Measurements from ENCODE around the gene MOCS1.

Gene MOCS1

DNA sequence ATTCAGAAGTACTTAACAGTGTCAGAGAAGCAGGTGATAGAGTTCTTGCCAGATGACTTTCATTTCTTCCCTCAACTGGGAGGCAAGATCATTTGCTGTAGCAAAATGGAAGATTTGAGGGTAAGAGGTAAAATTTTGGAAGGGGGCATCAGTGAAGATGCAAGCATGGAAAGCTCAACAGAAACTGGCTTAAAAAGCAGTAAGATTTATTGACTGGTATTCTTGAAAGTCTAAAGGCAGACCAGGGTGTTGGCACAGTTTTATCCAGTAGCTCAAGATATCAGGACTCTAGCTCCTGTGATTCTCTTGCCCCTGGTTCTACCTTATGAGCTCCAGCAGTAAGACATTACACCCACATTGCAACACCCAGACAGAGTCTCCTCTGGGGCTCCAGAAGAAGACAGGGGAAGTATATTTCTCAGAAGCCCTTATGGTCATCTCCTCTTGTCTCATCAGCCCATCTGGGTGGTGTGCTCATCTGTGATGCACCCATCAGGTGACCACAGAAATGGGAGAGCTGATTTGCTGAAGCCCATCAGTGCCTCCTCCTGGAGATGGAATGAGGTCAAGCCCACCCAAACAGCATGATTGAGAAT is 16.0 kb upstream of the MOCS1 start:
- H3K9me3 ChIP-seq (ENCODE audit: control insufficient read depth, low read length) = no peaks in the 10 kb centered on the region
- H3K4me3 ChIP-seq (ENCODE audit: extremely low read depth, insufficient read depth, low read length, poor library complexity, severe bottlenecking) = no peak overlapping the region
- no peaks in the 10 kb centered on the region for H3K36me3 ChIP-seq (ENCODE audit: control insufficient read depth, insufficient read depth, low read length)
- H3K4me1 ChIP-seq (ENCODE audit: control insufficient read depth, insufficient read depth, low read length, poor library complexity, severe bottlenecking) = no peaks in the 10 kb centered on the region
- H3K27ac ChIP-seq (ENCODE audit: low read depth, low read length, severe bottlenecking) = no peak overlapping the region

DNA sequence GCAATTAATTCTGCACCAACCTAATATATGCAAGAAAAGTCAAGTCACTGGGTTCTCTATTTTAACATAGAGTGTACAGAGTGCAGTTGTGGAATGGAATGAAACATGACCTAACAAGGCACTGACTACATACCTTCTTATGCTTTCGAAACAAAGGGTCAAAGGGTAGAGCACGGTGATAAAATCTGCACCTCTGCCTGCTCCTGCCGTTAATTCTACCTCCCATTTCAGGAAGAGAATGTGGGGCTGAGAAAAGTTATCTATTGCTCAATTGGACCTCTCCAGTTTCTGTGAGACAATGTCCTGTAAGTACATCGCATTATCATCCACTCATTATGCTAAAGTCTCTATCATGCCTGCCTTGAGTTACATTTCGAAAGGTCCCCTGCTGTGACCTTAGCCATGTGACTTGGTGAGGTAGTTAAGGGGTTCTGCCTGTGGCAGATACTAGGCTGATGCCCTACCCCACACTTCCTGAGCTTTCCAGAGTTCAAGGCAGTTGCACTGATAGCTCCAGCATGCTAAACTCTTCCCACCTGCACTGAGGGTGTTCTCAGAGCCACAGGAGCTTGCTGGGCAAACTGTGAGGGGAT is 14.0 kb upstream of the MOCS1 start:
- Histone ChIP-seq H3K4me3 (ENCODE audit: extremely low read depth, insufficient read depth, low read length, poor library complexity, severe bottlenecking) (no peak overlapping the region), H3K36me3 (ENCODE audit: control insufficient read depth, insufficient read depth, low read length) (no peaks in the 10 kb centered on the region), H3K4me1 (ENCODE audit: control insufficient read depth, insufficient read depth, low read length, poor library complexity, severe bottlenecking) (no peaks in the 10 kb centered on the region), H3K9me3 (ENCODE audit: control insufficient read depth, low read length) (no peaks in the 10 kb centered on the region), H3K27ac (ENCODE audit: low read depth, low read length, severe bottlenecking) (no peak overlapping the region)
- no CpG with 5 or more reads among the region's 5 CpGs for WGBS, 2 experiments (ENCODE audit: insufficient coverage in 2 of 2)

DNA sequence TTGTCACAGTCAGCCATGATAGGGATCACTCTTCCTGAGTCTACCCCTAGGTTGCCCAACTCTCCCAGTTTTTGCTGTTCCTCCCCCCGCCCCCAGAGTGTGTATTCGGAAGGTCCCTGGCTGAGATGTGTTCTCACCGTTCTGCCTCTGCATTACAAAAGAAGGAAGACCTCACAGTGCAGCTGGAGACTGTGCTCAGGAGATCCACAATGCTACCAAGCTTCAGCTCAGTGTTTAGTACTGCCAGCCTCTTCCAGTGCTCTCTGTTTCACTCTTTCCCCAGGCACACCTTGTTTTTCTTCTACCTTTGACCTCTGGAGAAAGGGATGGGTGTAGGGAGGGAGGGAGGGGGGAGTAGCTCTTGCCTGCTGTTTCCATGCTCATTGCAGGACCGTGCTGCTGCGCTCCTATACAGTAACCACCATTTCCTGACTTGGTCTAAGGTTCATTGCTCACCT is 13.4 kb upstream of the MOCS1 start:
- no peaks in the 10 kb centered on the region for H3K36me3 ChIP-seq (ENCODE audit: control insufficient read depth, insufficient read depth, low read length)
- no peaks in the 10 kb centered on the region for H3K4me1 ChIP-seq (ENCODE audit: control insufficient read depth, insufficient read depth, low read length, poor library complexity, severe bottlenecking)
- H3K9me3 ChIP-seq (ENCODE audit: control insufficient read depth, low read length) = no peaks in the 10 kb centered on the region
- no peak overlapping the region for H3K4me3 ChIP-seq (ENCODE audit: extremely low read depth, insufficient read depth, low read length, poor library complexity, severe bottlenecking)
- WGBS, 2 experiments (ENCODE audit: insufficient coverage in 2 of 2) = 0 to 44% methylated on average over 1 to 5 of the region's 5 CpGs
- H3K27ac ChIP-seq (ENCODE audit: low read depth, low read length, severe bottlenecking) = no peak overlapping the region

DNA sequence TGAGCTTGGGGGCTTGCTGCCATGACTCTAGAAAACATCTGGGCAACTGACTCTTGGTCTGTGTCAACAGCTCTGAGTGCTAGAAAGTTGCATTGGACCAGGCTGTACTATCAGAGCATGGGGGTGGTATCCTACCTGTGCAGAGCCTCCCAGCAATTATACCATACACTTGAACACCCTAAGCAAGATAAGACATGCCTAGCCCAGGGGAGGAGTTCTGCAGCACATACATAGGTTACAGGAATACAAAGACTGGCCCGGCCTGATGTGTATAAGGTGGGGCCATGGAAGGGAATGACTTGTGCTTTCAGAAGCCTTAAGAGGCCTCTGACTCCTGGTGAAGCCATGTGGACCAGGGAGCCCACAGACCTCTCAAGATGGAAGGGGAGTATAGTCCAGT is 11.4 kb upstream of the MOCS1 start:
- Histone ChIP-seq H3K27ac (ENCODE audit: low read depth, low read length, severe bottlenecking) (no peak overlapping the region), H3K4me1 (ENCODE audit: control insufficient read depth, insufficient read depth, low read length, poor library complexity, severe bottlenecking) (no peaks in the 10 kb centered on the region), H3K9me3 (ENCODE audit: control insufficient read depth, low read length) (no peaks in the 10 kb centered on the region), H3K4me3 (ENCODE audit: extremely low read depth, insufficient read depth, low read length, poor library complexity, severe bottlenecking) (no peak overlapping the region), H3K36me3 (ENCODE audit: control insufficient read depth, insufficient read depth, low read length) (no peaks in the 10 kb centered on the region)
- 83 to 100% methylated on average over 1 of the region's 1 CpG for WGBS, 2 experiments (ENCODE audit: insufficient coverage in 2 of 2)

DNA sequence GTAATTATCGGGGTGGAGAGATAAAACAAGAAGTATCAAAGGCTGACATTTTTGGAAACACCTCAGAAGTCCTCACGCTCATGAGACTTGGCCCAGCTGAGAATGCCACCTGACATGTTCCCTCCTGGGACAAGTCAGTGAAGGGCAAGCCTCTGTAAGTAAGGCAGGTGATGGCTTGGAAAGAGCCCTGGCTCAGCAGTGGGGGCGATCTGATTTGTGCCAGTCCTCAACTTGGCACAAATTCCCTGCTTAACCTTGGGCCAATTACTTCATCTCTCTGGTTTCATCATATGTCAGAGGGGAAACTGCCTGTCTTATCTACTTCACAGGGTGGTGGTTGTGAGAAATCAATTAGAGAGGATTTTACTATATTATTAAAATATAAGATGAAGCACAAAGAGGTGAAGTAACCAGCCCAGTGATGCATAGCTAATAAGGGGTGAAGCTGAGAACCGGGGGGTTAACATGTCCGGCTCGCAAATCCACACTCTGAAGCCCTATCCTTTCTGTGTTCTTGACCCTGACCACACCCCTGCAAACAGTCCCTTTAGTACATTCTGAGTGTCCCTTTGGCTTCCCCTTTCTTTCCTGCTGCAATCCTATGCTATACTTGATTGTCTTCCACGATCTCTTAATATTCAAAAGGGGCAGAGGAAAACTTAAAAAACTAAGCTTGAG is 8.8 kb upstream of the MOCS1 start:
- WGBS, 2 experiments (ENCODE audit: insufficient coverage in 2 of 2) = 91 to 93% methylated on average over 5 of the region's 7 CpGs

DNA sequence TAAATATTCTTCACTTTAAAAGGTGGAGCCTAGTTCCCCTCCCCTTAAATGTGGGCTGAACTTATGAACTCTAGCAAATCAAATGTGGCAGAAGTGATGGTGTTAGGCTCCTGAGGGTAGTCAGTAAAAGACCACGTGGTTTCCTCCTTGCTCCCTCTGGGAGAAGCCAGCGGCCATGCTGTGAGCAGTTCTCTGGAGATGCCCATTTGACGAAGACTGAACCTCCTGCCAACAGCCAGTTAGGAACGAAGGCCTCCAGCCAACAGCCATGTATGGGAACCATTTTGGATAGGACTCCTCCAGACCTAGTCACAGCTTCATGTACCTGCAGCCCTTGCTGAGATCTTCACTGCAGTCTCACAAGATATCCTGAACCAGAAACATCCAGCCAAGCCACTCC is 7.6 kb upstream of the MOCS1 start:
- H3K4me1 ChIP-seq (ENCODE audit: control insufficient read depth, insufficient read depth, low read length, poor library complexity, severe bottlenecking) = no peaks in the 10 kb centered on the region
- no peak overlapping the region for H3K27ac ChIP-seq (ENCODE audit: low read depth, low read length, severe bottlenecking)
- no peak overlapping the region for H3K4me3 ChIP-seq (ENCODE audit: extremely low read depth, insufficient read depth, low read length, poor library complexity, severe bottlenecking)
- H3K9me3 ChIP-seq (ENCODE audit: control insufficient read depth, low read length) = no peaks in the 10 kb centered on the region
- H3K36me3 ChIP-seq (ENCODE audit: control insufficient read depth, insufficient read depth, low read length) = no peaks in the 10 kb centered on the region
- WGBS, 2 experiments (ENCODE audit: insufficient coverage in 2 of 2) = 88 to 91% methylated on average over 4 of the region's 4 CpGs

More for the DNA sequence above, 8.8 kb upstream of the MOCS1 start:
- H3K4me1 ChIP-seq (ENCODE audit: control insufficient read depth, insufficient read depth, low read length, poor library complexity, severe bottlenecking) = no peaks in the 10 kb centered on the region
- H3K9me3 ChIP-seq (ENCODE audit: control insufficient read depth, low read length) = no peaks in the 10 kb centered on the region
- no peak overlapping the region for H3K4me3 ChIP-seq (ENCODE audit: extremely low read depth, insufficient read depth, low read length, poor library complexity, severe bottlenecking)
- H3K27ac ChIP-seq (ENCODE audit: low read depth, low read length, severe bottlenecking) = no peak overlapping the region
- no peaks in the 10 kb centered on the region for H3K36me3 ChIP-seq (ENCODE audit: control insufficient read depth, insufficient read depth, low read length)

DNA sequence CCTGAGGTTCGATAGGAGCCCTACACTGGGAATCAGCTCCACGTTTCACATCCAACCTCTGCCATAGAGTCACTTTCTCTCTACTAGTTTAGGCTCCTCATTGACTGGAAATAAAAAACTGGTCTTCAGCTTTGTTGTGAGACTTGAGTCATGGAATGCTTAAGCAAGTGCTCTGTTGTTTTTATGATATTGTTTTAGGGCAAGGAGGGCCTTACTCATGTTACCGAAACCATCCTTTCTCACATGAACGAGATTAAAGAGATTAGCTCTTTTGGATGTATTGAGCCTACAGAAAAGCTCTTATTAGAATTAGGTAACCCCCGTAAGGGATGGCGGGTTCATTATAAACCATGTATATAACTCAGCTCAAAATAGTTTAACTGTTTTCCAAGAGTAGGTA is 6.9 kb upstream of the MOCS1 start:
- Histone ChIP-seq H3K27ac (ENCODE audit: low read depth, low read length, severe bottlenecking) (no peak overlapping the region), H3K4me1 (ENCODE audit: control insufficient read depth, insufficient read depth, low read length, poor library complexity, severe bottlenecking) (no peaks in the 10 kb centered on the region), H3K4me3 (ENCODE audit: extremely low read depth, insufficient read depth, low read length, poor library complexity, severe bottlenecking) (no peak overlapping the region), H3K36me3 (ENCODE audit: control insufficient read depth, insufficient read depth, low read length) (no peaks in the 10 kb centered on the region), H3K9me3 (ENCODE audit: control insufficient read depth, low read length) (no peaks in the 10 kb centered on the region)
- WGBS, 2 experiments (ENCODE audit: insufficient coverage in 2 of 2) = no CpG with 5 or more reads among the region's 6 CpGs

DNA sequence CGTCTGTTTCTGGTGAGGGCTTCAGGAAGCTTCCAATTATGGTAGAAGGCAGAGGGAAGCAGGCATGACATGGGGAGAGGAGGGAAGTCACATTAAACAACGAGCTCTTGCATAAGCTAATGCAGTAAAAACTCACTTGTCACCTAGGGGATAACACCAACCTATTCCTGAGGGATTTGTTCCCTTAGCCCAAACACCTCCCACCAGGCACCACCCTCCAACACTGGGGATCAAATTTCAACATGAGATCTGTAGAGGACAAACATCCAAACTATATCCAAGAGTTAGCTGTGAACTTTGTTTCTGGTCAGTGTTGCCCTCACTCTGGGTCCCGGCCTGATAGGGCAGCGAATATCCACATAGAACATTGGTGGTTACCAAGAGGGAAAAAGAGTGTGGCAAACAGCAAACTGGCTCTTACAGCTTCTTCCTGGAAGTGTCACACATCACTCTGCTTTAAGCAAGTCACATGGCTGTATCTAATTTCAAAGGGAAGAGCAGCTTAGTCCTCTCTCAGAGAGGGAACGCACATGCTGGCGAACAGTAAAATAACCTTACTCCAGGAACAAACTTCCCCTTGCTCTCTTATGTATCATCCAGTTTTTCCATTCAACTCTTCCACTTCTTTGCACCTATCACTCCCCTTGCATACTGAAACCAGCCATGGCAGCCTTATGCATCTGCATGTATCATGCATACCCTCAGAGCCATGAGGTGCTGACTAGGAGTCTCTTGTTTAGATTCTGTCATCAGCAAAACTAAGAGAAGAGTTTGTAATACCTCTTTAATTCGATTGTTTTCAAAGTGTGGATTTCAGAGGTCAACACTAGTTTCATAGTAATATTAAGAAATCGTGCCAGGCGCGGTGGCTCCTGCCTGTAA is 4.8 kb upstream of the MOCS1 start:
- 90 to 91% methylated on average over 6 to 8 of the region's 10 CpGs for WGBS, 2 experiments (ENCODE audit: insufficient coverage in 2 of 2)
- H3K36me3 ChIP-seq (ENCODE audit: control insufficient read depth, insufficient read depth, low read length) = no peaks in the 10 kb centered on the region
- H3K9me3 ChIP-seq (ENCODE audit: control insufficient read depth, low read length) = no peaks in the 10 kb centered on the region
- H3K4me3 ChIP-seq (ENCODE audit: extremely low read depth, insufficient read depth, low read length, poor library complexity, severe bottlenecking) = no peak overlapping the region
- no peaks in the 10 kb centered on the region for H3K4me1 ChIP-seq (ENCODE audit: control insufficient read depth, insufficient read depth, low read length, poor library complexity, severe bottlenecking)
- H3K27ac ChIP-seq (ENCODE audit: low read depth, low read length, severe bottlenecking) = no peak overlapping the region

DNA sequence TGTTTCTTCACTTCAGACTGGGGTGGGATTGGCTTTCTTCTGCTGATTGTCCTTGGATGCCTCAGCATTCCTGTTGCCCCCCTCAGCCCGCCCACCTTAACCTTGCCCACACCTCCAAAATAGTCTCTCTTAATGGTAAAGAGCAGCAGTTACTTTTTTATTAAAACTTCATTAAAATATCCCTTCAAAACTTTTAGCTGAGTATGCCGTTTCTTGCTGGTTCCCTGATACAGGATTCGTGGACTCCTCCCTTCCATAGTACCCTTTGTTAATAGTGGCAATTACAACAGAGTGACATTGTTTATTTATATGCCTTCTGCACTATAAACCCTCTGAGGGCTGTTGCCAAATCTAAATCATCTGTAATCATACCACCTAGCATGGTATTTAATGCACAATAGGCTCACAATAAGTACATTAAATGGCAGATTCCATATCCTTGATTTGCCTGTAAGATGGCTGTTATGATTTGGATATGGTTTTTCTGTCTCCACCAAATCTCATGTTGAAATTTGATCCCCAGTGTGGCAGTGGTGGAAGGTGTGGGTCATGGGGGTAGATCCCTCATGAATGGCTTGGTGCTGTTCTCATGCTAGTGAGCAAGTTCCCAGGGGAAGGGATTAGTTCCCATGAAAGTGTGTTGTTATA is 3.5 kb upstream of the MOCS1 start:
- H3K4me1 ChIP-seq (ENCODE audit: control insufficient read depth, insufficient read depth, low read length, poor library complexity, severe bottlenecking) = peaks cover 8% of the 10 kb centered on the region

DNA sequence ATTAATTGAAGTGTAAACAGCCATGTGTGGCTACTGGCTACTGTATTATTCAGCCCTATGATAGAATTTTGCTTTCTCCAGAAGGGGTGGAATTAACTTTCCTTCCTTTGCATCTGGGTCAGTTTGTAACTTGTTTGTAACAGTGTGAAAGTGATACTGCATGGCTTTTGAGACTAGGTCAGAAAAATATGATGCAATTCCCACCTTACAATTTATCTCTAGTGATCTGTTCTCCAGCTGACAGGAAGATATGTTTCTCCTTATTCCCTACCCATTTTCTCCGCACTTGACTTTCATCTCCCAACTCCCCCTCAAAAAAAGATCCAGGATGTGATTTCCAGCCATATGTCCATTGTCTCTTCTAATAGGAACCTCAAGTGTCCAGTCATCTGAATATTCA is 2.6 kb upstream of the MOCS1 start:
- H3K4me1 ChIP-seq (ENCODE audit: control insufficient read depth, insufficient read depth, low read length, poor library complexity, severe bottlenecking) = peaks cover 11% of the 10 kb centered on the region
- H3K9me3 ChIP-seq (ENCODE audit: control insufficient read depth, low read length) = no peaks in the 10 kb centered on the region
- no peak overlapping the region for H3K4me3 ChIP-seq (ENCODE audit: extremely low read depth, insufficient read depth, low read length, poor library complexity, severe bottlenecking)
- H3K27ac ChIP-seq (ENCODE audit: low read depth, low read length, severe bottlenecking) = no peak overlapping the region
- WGBS, 2 experiments (ENCODE audit: insufficient coverage in 2 of 2) = 100% methylated on average over 1 of the region's 1 CpG
- H3K36me3 ChIP-seq (ENCODE audit: control insufficient read depth, insufficient read depth, low read length) = no peaks in the 10 kb centered on the region

More for the DNA sequence above, 3.5 kb upstream of the MOCS1 start:
- H3K27ac ChIP-seq (ENCODE audit: low read depth, low read length, severe bottlenecking) = no peak overlapping the region
- no peaks in the 10 kb centered on the region for H3K9me3 ChIP-seq (ENCODE audit: control insufficient read depth, low read length)
- no peaks in the 10 kb centered on the region for H3K36me3 ChIP-seq (ENCODE audit: control insufficient read depth, insufficient read depth, low read length)
- WGBS, 2 experiments (ENCODE audit: insufficient coverage in 2 of 2) = 67% methylated on average over 1 of the region's 3 CpGs; no CpG with 5 or more reads in 1 of the 2 experiments
- H3K4me3 ChIP-seq (ENCODE audit: extremely low read depth, insufficient read depth, low read length, poor library complexity, severe bottlenecking) = no peak overlapping the region
